RWPE2 (cell line): ENCODE measurements around the gene SELPLG.
"Not testable (repeated sequence)": the region's sequence is repeated elsewhere in the genome, so short reads cannot be mapped to it uniquely, and the experiment has no call there.

ENCODE experiments used
- ATAC-seq: fragments of 200-7000 bp; cut with Tn5 transposase; 3 replicates; pipeline ENCODE4 v1.9.1; 2021; ENCODE audit warnings: low read depth
- DNase-seq: peaks from one replicate; pipeline ENCODE4 v3.0.0-alpha.2; 2020; ENCODE audit warnings: low spot score
- H3K27ac ChIP-seq: fragments of 450-650 bp; 2 replicates; pipeline ENCODE4 v1.5.1; 2017; ENCODE audit warnings: mild to moderate bottlenecking; ENCODE audit not compliant: poor library complexity, severe bottlenecking
- H3K27me3 ChIP-seq: fragments of 250-450 bp; sonication (Bioruptor Pico); 2 replicates; pipeline ENCODE4 v1.5.1; 2021; ENCODE audit warnings: mild to moderate bottlenecking, moderate library complexity; ENCODE audit not compliant: insufficient read depth, poor library complexity, severe bottlenecking
- H3K36me3 ChIP-seq: fragments of 250-450 bp; sonication (Bioruptor Pico); 2 replicates; pipeline ENCODE4 v1.5.1; 2020; ENCODE audit warnings: low read depth, mild to moderate bottlenecking, moderate library complexity
- H3K4me1 ChIP-seq: fragments of 250-450 bp; sonication (Bioruptor Pico); 2 replicates; pipeline ENCODE4 v1.5.1; 2021; ENCODE audit warnings: mild to moderate bottlenecking, moderate library complexity; ENCODE audit not compliant: insufficient read depth, poor library complexity, severe bottlenecking
- H3K4me3 ChIP-seq: fragments of 250-450 bp; sonication (Bioruptor Pico); 2 replicates; pipeline ENCODE4 v1.5.1; 2021; ENCODE audit warnings: mild to moderate bottlenecking, moderate library complexity; ENCODE audit not compliant: severe bottlenecking
- H3K9me3 ChIP-seq: fragments of 250-450 bp; sonication (Bioruptor Pico); 2 replicates; pipeline ENCODE4 v1.5.1; 2021; ENCODE audit warnings: mild to moderate bottlenecking, moderate library complexity; ENCODE audit not compliant: severe bottlenecking
- CTCF ChIP-seq: fragments of 450-650 bp; IDR thresholded peaks from one replicate; pipeline ENCODE4 v1.5.1; 2017; ENCODE audit warnings: mild to moderate bottlenecking, moderate library complexity; ENCODE audit not compliant: poor library complexity, severe bottlenecking

The SELPLG gene

GRCh38 chr12:108657130-108657745 is 23.5 kb upstream of the SELPLG start:
- ATAC-seq, result no peak
- H3K36me3 ChIP-seq, result peaks cover 78% of the 10 kb centered on the region
- no peak for TF ChIP-seq CTCF

DNA sequence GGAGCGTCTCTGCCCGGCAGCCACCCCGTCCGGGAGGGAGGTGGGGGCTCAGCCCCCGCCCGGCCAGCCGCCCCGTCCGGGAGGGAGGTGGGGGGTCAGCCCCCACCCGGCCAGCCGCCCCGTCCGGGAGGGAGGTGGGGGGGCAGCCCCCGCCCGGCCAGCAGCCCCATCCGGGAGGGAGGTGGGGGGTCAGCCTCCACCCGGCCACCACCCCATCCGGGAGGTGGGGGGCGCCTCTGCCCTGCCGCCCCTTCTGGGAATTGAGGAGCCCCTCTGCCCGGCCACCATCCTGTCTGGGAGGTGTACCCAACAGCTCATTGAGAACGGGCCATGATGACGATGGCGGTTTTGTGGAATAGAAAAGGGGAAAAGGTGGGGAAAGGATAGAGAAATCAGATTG is 22.6 kb upstream of the SELPLG start:
- DNase-seq, ATAC-seq, H3K27ac ChIP-seq, H3K9me3 ChIP-seq, H3K4me1 ChIP-seq, H3K27me3 ChIP-seq, H3K4me3 ChIP-seq: not testable (repeated sequence)
- peaks cover 79% of the 10 kb centered on the region for H3K36me3 ChIP-seq

More at GRCh38 chr12:108657130-108657745, 23.5 kb upstream of the SELPLG start:
- Histone ChIP-seq H3K4me3 (no peak overlapping the region), H3K27ac (no peak overlapping the region), H3K4me1 (no peaks in the 10 kb centered on the region), H3K27me3 (no peaks in the 10 kb centered on the region), H3K9me3 (no peaks in the 10 kb centered on the region)
- no peak for DNase-seq

DNA sequence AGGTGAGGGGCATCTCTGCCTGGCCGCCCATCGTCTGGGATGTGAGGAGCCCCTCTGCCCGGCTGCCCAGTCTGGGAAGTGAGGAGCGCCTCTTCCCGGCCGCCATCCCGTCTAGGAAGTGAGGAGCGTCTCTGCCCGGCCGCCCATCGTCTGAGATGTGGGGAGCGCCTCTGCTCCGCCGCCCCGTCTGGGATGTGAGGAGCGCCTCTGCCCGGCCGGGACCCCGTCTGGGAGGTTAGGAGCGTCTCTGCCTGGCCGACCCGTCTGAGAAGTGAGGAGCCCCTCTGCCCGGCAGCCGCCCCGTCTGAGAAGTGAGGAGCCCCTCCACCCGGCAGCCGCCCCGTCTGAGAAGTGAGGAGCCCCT is 22.1 kb upstream of the SELPLG start:
- not testable (repeated sequence) for H3K4me3 ChIP-seq, DNase-seq, H3K4me1 ChIP-seq, H3K27me3 ChIP-seq, H3K9me3 ChIP-seq, H3K27ac ChIP-seq, ATAC-seq
- peaks cover 79% of the 10 kb centered on the region for H3K36me3 ChIP-seq

GRCh38 chr12:108654622-108655021 is 20.9 kb upstream of the SELPLG start:
- not testable (repeated sequence) for DNase-seq

DNA sequence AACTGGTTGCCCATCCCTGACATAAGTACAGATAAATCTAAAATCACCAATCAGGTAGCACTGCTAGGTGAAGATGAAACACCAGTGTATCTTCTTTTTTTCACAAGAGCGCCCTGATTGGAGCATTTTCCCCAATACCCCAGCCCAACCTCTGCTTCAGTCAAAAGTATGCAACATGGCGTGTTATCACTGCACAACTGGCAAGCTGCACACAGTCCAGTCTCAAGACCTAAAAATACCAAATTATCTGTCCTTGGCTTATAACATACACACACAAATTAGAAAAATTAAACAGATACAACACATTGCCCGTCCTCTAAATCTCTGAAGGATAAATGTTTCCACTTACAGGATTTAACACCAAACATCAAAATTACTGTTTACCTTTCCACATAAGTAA is 20.2 kb upstream of the SELPLG start:
- no peaks in the 10 kb centered on the region for H3K27me3 ChIP-seq
- no peak for TF ChIP-seq CTCF
- peaks cover 83% of the 10 kb centered on the region for H3K36me3 ChIP-seq
- H3K27ac ChIP-seq, result no peak overlapping the region
- ATAC-seq (no peak), DNase-seq (no peak)
- H3K4me3 ChIP-seq, result no peak overlapping the region
- H3K4me1 ChIP-seq, result no peaks in the 10 kb centered on the region
- no peaks in the 10 kb centered on the region for H3K9me3 ChIP-seq

More at GRCh38 chr12:108654622-108655021, 20.9 kb upstream of the SELPLG start:
- H3K36me3 ChIP-seq, result peaks cover 83% of the 10 kb centered on the region
- not testable (repeated sequence) for ATAC-seq, H3K9me3 ChIP-seq, H3K27me3 ChIP-seq, H3K27ac ChIP-seq, H3K4me1 ChIP-seq, H3K4me3 ChIP-seq

DNA sequence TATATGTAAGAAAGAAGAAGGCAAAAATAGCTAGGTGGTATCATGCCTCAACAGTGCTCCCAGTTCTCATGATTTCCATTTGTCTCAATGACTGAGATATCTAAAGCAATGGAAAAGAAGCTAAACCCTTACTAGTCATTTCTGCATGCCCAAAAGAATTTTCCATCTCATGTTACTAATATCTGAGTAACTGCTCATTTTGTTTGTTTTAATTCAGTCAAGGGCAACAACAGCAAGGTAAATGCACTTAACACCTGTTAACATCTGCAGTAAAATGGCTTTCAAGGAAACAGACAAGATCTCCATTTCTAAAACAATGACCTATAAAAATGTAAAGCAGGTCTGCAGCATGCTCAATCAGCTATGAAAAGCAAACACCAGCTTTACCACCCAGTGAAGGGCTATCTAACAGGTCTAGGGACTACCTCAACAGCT is 19.4 kb upstream of the SELPLG start:
- Histone ChIP-seq H3K36me3 (peaks cover 83% of the 10 kb centered on the region), H3K27ac (no peak overlapping the region), H3K9me3 (no peaks in the 10 kb centered on the region), H3K4me1 (no peaks in the 10 kb centered on the region), H3K27me3 (no peaks in the 10 kb centered on the region), H3K4me3 (no peak overlapping the region)
- TF ChIP-seq CTCF, result no peak
- DNase-seq (no peak), ATAC-seq (no peak)
